Measurements from ENCODE around the gene XYLT2.
"Not testable (repeated sequence)": the region's sequence is repeated elsewhere in the genome, so short reads cannot be mapped to it uniquely, and the experiment has no call there.

DNA sequence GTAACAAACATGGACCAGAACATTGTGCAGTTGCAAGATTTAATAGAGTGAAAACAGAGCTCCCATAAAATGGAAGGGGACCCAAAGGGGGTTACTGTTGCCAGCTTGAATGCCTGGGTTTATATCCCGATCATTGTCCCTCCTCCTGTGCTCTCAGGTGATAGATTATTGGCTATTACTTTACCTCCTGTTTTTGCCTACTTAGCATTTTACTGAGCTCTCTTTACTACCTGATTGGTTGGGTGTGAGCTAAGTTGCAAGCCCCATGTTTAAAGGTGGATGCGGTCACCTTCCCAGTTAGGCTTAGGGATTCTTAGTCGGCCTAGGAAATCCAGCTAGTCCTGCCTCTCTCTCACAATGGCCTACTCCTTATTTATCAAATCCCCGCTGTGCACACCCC lies 59.4 kb downstream of the XYLT2 start:
- TF ChIP-seq, protein P1, sequence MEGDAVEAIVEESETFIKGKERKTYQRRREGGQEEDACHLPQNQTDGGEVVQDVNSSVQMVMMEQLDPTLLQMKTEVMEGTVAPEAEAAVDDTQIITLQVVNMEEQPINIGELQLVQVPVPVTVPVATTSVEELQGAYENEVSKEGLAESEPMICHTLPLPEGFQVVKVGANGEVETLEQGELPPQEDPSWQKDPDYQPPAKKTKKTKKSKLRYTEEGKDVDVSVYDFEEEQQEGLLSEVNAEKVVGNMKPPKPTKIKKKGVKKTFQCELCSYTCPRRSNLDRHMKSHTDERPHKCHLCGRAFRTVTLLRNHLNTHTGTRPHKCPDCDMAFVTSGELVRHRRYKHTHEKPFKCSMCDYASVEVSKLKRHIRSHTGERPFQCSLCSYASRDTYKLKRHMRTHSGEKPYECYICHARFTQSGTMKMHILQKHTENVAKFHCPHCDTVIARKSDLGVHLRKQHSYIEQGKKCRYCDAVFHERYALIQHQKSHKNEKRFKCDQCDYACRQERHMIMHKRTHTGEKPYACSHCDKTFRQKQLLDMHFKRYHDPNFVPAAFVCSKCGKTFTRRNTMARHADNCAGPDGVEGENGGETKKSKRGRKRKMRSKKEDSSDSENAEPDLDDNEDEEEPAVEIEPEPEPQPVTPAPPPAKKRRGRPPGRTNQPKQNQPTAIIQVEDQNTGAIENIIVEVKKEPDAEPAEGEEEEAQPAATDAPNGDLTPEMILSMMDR (IDR thresholded peaks at IDR 0.05 in 8 of 11, conservative IDR thresholded peaks at IDR 0.05 in 3 of 11): not testable (repeated sequence)
- TF ChIP-seq POLR2A (IDR thresholded peaks at IDR 0.05): not testable (repeated sequence)

Measured in spleen (tissue), 7 donors.